HG03521 (cell line): ENCODE measurements around the gene GPR137.

Experiments
- ATAC-seq: cut with Tn5 transposase; IDR thresholded peaks from one replicate; pipeline ENCODE4 v1.9.1; 2021; ENCODE audit warnings: mild to moderate bottlenecking, moderate library complexity; ENCODE audit not compliant: unreplicated experiment

The GPR137 gene, protein sequence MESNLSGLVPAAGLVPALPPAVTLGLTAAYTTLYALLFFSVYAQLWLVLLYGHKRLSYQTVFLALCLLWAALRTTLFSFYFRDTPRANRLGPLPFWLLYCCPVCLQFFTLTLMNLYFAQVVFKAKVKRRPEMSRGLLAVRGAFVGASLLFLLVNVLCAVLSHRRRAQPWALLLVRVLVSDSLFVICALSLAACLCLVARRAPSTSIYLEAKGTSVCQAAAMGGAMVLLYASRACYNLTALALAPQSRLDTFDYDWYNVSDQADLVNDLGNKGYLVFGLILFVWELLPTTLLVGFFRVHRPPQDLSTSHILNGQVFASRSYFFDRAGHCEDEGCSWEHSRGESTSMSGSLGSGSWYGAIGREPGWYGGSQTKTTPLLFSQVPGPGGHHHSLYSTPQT

DNA sequence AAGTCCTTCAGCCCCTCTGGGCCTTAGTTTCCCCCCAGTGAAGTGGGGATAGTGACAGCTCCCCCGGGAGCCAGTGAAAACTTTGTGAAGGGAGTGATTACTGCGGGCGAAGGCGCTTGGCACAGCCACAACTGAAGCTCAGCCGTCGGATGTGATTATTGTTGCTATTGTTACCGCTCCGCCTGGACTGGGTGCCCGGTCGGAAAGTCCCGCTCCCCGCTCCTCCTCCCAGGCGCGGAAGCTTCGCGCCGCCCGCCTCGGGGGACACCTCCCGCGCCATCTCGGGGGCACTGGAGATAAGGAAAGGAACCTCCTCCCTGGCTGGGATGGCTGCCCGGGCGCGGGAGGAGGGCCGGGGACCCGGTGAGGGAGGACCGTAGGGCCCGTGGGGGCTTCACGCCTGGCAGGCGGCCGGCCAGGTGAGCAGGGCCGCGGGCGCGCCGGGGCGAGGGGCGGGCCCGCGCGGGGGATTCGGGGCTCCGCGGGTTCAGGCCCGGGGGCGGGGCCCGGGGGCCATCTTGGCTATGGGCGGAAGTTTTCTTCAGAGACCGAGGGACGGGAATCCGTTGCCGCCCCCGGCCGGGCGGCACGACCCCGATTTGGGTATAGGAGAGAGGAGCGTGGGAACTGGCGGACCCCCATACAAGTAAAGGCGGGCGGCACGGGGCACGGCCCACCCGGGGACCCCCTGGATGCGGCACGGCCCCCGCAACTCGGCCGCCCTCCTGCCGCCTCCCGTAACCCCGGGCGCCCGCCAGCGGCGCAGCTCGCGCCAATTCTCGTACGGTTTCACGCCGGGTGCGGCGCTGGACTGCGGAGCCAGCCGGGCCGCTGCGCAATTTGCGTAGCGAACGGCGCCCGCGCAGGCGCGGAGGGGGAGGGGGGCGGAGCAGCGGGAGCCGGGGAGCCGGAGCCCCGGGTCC is at the start of gene GPR137:
Gene GPR137, plus strand, starts transcription at position 887 of the 923 bp plus-strand sequence. CDS start 677 bp downstream, outside the sequence.
- ATAC-seq: peak; percentile 58

DNA sequence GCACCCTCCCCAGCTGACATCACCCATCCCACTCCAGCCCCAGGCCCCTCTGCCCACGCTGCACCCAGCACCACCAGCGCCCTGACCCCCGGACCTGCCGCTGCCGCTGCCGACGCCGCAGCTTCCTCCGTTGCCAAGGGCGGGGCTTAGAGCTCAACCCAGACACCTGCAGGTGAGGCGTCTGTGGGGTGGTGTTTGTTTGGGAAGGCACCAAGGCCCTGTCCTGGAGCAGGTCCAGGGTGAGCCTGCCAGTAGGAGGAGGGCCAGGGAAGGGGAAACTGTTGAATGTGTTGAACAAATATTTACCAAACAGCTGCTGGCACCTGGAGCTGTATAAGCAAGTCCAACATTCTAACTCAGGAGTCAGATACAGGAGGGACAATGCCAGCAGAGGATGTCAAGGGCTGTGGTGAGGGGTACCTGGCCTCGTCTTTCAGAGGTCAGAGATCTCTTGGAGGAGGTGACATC is 48.1 kb upstream of the GPR137 start:
- ATAC-seq: no peak

DNA sequence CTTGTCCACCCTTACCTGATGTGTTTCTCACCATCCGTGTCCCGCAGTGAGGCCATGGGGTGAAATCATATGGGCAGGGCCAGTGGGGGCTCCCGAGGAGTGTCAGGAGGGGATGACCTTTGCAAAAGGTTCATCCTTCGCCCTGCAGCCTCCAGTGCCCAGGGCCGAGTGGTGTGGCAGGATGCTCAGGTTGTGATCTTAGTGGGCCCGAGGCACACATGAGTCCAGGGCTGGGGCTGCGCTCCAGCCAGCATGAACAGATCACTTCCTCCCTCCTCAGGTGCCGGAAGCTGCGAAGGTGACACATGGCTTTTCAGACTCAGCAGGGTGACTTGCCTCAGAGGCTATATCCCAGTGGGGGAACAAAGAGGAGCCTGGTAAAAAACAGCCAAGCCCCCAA is 47.6 kb upstream of the GPR137 start:
- no peak for ATAC-seq

DNA sequence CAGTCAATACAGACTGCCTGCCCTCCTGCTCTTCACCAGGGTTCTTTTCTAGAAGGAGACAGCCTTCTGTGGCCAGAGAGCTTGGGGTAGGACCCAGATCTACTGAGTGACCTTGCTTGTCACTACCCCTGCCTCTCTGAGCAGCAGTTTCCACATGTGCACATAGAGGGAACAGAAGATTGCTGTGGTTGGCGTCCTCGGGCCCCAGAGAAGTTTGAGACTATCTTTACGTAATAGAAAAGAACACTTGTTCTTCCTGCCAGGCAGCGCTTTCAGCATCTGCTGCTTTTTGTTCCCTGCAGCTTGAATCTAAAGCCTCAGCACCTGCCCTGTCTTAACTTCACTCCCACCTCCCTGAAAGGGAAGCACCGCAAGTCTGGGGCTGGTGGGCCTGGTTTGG is 46.6 kb upstream of the GPR137 start:
- no peak for ATAC-seq

DNA sequence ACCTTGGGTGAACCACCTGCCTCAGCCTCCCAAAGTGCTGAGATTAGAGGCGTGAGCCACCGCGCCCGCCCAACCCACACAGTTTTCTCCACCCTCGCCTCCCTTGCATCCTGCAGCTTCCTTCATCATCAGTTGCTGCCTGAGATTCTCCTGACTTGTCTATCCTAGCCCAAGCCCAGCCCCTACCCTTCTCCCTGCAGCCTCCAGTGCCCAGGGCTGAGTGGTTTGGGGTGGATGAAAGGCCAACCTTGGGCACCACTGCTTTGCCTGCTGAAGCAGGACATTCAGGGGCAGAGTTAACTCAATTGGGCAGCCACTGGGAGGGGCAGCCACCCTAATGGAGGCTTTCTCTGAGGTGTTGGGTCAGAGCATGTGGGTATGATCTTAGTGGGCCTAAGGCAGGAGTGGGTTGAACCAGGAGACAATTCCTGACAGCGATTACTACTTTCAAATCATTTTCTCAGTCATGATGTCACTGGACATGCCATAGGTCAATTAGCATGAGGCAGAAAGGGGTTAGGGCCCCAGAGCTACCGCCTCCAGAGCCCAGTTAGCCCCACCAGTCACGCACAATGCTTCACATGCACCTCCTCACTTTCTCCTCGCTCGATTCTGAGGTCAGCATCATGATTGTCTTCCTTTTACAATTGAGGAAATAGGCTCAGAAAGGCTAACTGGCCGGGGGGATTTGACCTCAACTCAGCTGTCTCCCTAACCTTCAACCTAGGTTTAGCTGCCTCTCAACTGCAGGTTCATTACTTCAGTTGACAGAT is 45.8 kb upstream of the GPR137 start:
- ATAC-seq: no peak

DNA sequence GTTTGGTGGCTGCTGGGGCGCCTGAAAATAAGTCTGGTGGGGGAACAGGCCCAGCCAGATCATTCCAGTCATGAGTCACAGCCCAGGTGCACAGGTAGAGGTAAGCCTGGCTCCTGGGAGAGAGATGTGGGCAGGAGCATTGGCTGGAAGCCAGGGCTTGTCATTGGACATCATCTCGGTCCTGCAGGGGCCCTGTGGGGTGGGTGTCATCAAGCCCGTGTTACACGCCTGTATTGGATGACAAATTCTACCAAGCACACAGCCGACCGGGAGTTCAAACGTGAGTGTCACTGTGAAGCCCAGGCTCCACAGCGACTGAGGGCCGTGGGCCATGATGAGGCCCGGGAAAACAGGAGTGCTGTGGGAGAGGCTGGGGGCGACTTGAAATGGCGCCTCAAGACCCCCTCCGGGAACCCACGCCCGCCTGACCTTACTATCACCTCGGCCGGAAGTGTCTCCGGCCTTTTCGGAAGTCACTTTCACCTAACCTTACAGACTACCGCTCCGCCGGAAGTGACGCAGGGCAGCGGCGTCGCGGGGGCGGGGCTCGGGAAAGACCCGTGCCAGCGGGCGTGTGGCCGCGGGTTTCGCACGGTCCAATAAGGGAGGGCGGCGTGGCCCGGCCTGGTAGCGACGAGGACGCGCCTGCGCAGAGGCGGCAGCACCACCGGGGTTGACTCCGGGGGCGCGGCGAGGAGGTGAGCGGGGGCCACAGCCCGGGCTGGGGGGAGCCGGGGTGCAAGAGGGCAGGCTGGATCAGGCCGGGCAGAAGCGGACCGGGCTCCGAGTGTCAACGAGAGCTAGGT is 45.0 kb upstream of the GPR137 start, which contains the start of gene FKBP2:
Gene FKBP2, plus strand, starts transcription at position 661 of the 806 bp plus-strand sequence. CDS start 1,293 bp downstream, outside the sequence.
- peak; percentile 44 for ATAC-seq

DNA sequence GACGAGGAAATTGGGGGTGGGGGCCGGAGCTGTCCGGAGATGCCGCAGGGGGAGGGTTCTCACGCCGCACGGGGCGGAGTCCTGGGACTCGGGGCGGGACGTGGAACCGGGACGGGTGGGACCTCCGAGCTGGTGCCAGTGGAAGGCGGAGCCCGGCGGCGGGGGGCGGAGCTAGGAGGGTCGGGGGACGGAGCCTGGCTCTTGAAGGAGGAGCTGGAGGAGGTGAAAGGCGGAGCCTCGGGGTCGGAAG is 44.5 kb upstream of the GPR137 start:
- ATAC-seq: peak; percentile 67

DNA sequence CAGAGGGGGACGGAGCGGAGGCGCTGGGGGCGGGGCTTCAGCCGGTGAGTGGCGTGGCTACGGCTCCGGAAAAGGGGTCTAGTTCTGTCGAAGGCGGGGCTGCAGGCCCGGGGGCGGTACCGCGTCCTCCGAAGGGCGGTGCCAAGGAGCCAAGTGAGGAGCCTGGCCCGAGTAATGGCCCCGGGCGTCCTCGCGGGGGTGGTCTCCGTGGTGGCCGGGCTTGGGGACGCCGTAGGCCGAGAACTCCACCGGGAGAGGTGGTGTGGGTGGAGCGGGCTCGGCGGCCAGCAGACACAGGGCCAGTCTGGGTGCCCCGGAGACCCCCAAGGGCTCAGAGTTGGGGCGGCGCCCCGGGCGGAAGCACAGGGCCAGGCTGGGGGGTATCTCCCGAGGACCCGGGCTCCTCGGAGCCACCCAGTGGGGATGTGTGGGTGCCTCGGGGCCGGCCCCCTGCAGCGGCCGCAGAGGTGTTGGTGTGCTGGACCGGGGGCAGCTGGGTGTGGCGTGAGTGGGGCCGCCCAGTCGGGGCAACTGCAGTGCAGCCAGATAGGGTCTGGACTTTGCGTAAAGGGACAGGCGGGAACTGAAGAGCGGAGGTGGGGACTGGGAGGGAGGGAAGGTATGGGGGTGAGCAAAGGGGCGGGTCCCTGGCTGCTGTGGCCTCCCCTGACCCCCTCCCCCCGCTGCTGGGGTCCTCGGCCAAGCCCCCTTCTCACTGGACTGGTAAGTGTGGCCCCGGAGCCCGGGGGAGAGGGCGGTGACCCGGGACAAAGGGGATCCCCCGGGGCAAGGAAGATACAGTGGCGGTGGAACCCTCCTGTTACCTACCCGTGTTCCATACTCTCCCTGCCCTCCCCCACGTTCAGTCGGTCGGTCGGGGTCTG is 43.9 kb upstream of the GPR137 start:
- peak; percentile 5 for ATAC-seq

DNA sequence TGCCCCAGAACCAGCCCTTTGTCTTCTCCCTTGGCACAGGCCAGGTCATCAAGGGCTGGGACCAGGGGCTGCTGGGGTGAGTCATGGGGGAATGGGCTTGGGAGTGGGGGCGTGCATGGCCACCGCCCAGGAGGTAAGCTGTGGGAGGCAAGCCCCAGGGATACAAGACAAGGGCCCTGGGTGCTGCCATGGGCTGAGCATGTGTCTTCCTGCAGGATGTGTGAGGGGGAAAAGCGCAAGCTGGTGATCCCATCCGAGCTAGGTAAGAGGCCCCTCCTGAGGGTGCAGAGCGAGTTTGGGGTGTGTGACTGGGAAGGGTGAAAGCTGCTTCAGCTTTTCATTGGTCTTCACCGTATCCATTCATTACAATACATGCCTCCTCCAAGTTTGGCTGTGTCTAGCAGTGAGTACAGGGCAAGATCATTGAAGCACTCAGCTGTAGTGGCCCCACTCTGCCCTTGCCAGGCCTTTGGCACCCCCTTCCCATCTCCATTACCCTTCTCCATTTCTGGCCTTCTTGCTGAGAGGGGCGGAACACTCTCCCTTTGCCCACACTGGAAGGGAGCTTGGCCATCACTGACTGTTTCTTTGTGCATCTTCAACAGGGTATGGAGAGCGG is 42.3 kb upstream of the GPR137 start:
- no peak for ATAC-seq

DNA sequence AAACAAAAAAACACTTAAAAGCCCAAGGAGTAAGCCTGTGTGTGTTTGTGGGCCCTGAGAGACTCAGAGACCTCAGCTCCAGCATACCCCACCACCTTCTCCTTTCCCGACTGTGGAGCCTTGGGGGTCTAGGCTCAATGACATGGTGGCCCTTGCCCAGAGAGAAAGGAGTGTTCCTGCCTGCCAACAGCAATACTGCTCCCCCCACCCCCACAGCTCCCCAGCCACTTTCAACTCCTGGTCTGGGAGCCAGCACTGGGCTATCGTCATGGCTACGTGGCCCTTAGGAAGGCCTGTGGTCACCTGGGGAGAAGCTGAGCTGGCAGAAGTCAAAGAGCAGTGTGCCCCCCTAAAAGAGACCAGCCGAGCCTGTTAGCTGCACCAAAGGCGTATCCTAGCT is 41.5 kb upstream of the GPR137 start:
- no peak for ATAC-seq

DNA sequence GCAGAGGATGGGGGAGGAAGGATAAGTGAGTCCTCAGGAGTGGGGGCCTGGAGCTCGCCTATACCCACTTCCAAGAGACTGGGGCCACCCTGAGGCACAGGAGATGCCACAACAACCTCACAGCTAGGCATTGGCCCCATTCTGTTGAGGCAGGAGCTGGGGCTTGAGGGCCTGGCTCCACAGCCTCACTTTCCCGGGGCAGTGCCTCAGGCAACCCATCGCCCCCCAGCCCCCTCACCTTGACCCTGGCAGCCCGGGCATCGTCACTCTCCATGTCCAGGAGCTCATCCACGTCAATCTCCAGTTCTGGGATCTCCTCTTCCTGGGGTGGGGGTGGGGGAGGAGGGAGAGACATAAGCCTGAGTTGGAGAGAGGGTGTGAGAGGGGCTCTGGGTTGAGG is 40.7 kb upstream of the GPR137 start:
- no peak for ATAC-seq

DNA sequence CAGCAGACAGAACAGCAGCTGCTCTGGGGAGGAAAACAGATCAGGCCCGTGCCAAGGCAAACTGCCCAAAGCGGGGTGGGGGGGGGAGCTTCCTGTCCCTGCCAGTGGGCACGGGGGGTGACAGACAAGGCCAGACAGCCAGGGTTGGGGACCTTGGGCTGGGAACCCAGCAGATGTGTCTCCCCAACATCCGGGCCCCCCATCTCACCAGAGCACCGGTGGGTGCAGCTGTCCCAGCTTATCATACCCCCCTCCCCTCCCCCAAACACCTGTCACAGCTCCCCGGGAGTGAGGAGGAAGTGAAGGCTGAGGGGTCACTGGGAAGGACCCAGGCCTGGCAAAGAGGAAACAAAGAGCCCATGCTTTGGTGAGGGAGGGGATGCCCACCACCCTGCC is 40.2 kb upstream of the GPR137 start:
- no peak for ATAC-seq

DNA sequence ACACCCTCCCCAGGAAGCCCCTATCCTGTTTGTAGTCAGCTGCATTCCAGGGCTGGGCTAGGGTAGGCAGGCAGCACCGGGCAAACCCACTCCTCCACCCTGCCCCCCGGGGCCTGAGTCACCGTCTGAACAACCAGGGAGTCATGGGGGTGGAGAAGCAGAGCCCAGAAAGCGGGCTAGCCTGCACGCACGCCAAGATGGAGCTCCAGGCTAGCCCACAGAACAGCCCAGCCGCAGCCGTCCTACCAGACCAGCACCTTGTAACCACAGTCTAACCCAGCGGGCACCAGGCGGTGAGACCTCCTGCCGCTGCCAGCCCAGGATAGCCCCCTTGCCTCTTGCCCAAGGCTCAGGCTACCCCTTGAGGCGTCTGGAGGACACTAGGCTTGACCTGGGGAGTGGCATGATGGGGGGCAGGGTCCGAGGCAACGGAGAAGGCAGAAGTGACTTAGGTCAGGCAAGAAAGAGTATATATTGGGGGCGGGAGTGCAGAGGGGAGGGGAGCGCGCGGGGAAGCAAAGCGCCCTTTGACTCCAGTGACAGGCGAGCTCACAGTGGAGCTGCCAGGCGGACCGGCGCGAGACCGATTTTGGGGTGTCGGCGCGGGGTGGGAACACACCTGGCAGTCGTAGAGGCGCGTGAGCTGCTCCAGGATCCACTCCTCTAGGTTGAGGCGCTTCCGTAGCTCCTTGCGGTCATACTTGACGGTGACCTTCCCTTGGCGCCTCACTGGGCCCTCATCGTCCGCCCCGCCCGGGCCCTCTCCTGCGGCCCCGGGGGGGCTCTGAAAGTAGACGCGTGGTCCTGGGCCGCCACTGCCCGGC is 39.6 kb upstream of the GPR137 start:
- ATAC-seq: no peak

DNA sequence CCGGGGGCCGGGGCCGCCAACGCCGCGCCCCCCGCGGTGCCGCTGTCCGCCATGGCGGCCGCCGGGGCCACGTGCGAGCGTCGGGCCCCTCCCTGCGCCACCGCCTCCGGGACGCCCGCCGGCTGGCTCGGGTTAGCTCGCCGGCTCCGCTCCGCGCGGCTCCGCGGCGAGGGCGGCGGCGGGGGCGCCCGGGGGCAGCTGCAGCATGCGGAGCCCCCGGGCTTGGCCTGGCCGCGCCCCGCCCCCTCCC is 39.1 kb upstream of the GPR137 start:
- ATAC-seq: peak; percentile 17

DNA sequence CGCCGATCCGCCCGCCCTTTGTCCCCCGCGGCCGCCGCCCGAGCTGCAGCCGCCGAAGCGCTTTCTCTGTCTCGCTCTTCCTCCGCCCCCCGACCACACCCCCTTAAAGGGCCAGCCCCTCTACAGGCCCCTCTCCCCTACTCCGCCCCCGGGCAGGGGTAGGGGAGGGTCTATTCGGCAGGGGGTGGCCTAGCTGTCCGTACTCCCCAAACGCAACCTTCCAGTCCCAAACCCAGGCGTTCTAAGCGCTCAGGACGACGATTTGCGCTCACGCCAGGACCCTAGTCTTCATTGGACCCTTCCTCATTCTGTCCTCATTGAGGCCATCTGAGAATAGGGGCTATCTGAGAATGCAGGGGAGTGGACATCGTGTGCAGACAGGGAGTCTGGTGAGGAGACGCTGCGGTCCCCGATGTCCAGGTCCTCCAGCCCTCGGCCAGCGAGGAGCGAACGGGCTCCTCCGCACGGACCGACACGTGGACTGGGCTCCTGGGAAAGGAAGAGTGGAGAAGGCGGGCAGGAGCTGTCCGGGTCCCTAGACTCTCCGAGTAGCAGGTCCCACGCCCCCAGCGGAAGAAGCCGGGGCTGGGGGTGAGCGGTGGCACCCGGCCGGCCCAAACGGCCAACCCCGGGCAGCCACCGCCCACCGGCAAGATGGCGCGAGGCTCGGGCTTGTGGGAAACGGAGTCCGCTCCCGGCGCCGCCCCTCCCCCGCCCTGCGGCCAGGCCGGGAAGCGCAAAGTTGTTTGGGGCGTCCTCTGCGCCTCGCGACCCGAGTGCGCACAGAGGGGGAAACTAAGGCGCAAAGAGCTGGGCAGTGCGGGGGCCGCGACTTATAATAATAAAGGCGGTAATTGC is 38.5 kb upstream of the GPR137 start, which contains the start of gene PPP1R14B:
Gene PPP1R14B, minus strand, starts transcription at position 73 of the 858 bp plus-strand sequence. CDS start 270 bp downstream, outside the sequence.
- ATAC-seq: peak; percentile 34

DNA sequence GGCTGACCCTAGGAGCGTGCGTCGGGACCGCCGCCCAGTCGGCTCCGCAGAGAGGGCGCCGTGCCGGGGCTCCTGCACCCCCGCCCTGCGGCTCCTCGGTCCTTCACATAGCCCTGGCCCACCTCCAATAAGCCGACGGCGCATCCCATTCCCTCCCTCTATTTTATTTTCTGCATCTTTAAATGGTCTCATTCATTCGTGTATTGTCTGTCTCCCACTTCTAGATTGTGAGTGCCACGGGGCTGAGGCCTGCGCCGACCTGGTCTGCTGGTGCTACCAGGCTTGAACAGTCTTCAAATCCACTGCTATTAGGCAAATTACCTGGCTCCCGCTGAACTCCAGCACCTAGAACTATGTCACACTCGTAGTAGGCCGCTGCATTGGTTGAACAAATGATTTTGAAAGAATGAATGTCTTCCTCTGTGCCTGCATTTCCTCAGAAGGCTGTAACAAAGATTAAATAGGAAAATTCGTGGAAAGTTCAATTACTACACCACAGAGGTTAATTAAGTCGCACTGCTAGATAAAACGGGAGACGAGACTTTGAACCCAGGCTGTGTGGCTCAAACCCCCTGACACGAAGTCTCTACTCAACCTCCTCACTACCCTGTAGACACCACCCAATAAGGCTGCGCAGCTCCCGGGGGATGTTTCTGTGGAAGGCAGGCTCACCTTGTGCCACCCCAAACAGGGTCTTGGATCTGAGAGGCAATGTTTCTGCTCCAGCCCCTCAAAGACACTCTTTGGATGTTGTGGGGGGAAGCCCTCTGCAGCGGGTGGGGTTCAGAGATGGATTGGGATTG is 37.7 kb upstream of the GPR137 start:
- no peak for ATAC-seq
